ENCODE data around the gene GUCA2B.
A peak's percentile ranks its signal among the peaks of the same experiment; 100 is the strongest.

Gene GUCA2B

DNA sequence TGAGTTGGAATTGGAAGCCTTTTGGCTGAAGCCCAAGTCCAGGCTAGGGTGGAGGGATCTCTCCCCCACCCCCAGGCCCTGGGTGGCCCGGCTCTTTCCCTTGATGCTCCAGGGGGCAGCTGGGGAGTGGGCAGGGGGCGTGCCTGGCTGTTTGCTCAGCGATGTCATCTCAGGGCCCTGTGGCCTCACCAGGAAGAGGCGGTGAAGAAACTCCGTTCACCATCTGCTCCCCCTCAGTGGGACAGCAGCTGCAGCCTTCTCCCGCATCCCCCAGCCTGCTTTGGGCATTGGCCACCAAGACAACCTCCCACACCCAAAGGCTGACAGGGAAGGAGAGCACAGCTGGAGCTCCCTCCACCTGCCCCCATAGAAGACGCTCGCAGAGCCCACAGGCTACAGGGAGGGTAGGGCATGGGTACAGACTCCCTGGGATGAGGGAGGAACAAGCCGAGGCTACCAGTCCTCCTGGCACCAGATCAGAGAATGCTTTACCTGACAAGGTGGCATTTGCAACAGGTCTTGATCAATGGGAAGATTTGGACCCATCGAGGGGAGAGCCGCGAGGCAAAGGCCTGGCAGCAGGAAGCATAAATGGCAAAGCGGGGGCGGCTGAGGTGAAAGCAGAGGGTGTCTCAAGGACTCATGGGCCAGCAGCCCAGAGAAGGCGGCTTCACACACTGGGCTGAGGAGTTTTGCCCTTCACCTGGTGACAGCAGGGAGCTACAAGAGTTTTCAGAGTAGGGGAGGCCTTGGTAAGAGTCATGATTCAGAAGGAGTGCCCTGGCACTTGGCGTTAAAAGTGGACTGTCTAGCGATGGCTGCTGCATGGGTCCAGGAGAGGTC, 17.8 kb downstream of the GUCA2B start:
- TF ChIP-seq, protein P1, sequence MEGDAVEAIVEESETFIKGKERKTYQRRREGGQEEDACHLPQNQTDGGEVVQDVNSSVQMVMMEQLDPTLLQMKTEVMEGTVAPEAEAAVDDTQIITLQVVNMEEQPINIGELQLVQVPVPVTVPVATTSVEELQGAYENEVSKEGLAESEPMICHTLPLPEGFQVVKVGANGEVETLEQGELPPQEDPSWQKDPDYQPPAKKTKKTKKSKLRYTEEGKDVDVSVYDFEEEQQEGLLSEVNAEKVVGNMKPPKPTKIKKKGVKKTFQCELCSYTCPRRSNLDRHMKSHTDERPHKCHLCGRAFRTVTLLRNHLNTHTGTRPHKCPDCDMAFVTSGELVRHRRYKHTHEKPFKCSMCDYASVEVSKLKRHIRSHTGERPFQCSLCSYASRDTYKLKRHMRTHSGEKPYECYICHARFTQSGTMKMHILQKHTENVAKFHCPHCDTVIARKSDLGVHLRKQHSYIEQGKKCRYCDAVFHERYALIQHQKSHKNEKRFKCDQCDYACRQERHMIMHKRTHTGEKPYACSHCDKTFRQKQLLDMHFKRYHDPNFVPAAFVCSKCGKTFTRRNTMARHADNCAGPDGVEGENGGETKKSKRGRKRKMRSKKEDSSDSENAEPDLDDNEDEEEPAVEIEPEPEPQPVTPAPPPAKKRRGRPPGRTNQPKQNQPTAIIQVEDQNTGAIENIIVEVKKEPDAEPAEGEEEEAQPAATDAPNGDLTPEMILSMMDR (IDR thresholded peaks at IDR 0.05; ENCODE audit: unreplicated experiment in 3 of 3): no peak
- Mint-ChIP-seq H3K27me3 (ENCODE audit: low read depth) (peaks cover 4% of the 10 kb centered on the region), H3K4me1 (peaks cover 45% of the 10 kb centered on the region), H3K36me3 (ENCODE audit: low read depth) (no peaks in the 10 kb centered on the region), H3K4me3 (no peak overlapping the region), H3K9me3 (no peaks in the 10 kb centered on the region), H3K27ac (peak overlapping the region in 1 of 3 experiments; percentile 3)

DNA sequence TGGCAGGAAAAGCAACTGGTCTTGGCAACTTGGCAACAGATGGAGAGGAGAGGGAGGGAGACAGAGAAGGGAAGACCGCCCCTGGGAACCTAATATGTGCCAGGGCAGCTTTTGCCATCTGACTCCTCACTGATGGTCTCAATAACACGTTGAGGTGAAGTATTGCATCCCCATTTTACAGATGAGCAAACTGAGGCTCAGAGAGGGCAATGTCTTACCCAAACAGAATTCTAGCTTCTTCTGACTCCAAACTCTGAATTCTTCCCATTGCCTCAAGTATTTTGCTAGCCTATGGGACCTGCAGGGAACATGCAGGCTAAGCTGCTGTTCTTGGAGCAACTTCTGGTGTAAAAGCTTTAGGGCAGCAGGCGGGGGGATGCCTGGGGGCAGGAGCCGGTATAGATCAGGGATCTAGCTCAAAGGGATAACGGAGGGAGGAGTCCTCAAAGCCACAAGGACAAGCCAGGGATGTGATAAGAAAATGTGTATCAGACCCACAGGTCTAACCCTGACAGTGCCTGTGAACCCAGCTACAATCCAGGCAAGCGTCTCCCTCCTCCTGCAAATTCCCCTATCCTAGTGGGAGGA, 18.6 kb downstream of the GUCA2B start:
- Mint-ChIP-seq H3K36me3 (ENCODE audit: low read depth) (peaks cover 1% of the 10 kb centered on the region), H3K4me3 (no peak overlapping the region), H3K4me1 (peaks cover 44% of the 10 kb centered on the region), H3K27me3 (ENCODE audit: low read depth) (peaks cover 4% of the 10 kb centered on the region), H3K27ac (peak overlapping the region; percentile 19 to 56 (median 51)), H3K9me3 (no peaks in the 10 kb centered on the region)
- TF ChIP-seq, protein P1 (IDR thresholded peaks at IDR 0.05; ENCODE audit: unreplicated experiment in 3 of 3): no peak

DNA sequence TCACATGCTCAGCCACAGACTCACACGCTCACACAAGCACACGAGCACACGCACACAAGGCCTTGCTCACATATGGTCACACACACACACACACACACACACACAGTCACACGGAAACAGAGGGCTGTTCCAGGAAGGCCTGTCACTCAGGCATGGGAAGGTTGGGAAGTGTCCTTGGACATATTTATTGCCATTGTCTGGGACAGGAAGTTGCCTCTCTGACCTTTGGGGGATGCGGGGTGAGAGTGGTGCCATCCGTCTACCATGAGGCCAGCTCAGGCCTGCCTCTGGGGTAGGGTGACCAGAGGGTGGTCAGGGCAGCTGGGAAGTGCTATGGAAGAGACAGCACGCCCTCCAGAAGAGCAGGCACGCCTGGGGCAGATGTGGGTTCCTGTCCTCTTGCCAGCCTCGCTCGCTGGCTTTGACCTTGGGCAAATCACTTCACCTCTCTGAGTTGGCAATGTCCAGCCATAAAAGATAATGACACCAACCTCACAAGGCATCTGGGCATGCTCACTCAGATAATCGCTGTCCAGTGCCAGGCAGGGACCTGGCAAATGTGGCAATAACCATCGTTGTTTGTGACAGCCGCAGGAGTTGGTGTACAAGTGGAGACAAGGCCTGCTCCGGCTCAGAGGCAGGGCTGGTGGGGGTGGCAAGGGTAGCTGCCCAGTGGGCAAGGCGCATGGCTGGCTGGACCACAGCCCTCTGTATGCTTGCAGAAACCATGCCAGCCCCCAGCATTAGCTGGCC, 19.3 kb downstream of the GUCA2B start:
- H3K9me3 Mint-ChIP-seq: no peaks in the 10 kb centered on the region

DNA sequence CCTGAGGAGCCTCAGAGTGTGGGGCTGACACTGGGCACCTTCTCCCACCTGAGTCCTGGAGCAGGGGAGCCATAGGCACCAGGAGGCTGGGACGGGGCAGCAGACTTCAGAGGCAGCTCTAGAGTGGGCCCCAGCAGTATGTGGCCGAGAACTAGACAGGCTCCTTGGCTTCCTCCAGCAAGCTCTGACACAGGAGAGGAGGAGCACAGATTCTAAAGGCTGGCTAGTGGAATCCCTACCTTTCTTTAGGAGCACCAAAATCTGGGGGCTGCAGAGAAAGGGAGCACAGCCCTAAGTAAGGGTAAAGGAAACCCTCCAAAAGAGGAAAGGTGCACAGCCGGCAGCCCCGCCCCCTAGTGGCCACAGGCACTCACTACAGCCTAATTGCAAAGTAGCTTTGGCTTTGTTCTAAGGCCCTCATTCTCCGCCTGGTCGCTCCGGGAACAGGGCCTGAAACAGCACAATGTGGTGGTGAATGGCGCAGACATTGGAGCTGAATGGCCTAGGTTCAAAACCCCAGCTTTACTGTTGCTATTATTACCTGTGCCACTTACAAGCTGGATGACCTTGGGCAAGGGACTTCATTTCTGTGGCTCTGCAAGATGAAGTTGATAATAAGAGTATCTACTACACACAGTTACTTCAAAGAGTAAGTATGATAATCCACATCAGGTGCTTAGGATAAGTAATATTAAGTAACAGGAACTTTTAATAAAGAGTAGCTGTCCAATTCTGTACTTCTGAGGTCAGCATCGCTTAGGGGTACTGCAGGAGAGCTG, 20.1 kb downstream of the GUCA2B start:
- Mint-ChIP-seq H3K36me3 (ENCODE audit: low read depth) (peaks cover 3% of the 10 kb centered on the region), H3K27me3 (ENCODE audit: low read depth) (no peaks in the 10 kb centered on the region), H3K9me3 (no peaks in the 10 kb centered on the region), H3K4me1 (peaks cover 52% of the 10 kb centered on the region), H3K27ac (peak overlapping the region in 1 of 3 experiments; percentile 10), H3K4me3 (no peak overlapping the region)
- TF ChIP-seq, protein P1 (IDR thresholded peaks at IDR 0.05; ENCODE audit: unreplicated experiment in 3 of 3): peak; percentile 94

More for the DNA sequence above, 19.3 kb downstream of the GUCA2B start:
- TF ChIP-seq, protein P1 (IDR thresholded peaks at IDR 0.05; ENCODE audit: unreplicated experiment in 3 of 3): no peak
- Mint-ChIP-seq H3K27me3 (ENCODE audit: low read depth) (peaks cover under 1% of the 10 kb centered on the region), H3K36me3 (ENCODE audit: low read depth) (peaks cover 3% of the 10 kb centered on the region), H3K27ac (peak overlapping the region; percentile 19 to 56 (median 51)), H3K4me3 (no peak overlapping the region), H3K4me1 (peaks cover 51% of the 10 kb centered on the region)

DNA sequence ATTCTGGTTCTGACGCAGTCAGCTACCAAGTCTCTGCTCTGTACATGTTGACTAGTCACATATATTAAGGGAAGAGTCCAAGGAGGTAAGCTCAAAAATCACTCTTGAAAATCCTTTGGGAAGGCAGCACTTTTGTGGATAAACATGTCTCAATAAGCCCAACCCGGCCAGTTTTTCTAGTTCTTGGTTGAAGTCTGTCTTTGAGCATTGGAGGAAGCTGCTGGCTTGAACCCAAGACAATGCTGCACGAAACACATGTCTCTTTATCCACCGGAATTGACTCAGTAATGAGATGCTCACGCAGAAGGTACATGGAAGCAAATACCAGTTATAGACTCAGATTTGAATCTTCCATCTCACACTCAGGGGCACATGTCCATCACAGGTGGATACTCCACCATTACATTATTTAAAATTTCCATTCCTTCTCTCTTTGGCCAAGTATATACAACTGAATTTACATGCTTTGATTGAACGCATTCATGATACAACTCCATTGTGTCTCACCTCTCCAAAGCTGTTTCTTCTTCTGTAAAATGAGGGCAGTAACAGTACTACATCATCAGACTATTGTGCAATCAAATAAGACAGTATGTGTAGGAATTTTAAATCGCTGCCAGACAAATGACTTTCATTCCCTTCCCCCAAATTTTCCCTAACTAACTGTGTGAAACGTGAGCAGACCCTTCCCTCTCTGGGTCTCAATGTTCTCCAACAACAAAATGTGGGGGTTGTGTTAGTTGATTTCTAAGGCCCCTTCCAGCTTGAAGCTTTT, 20.9 kb downstream of the GUCA2B start:
- Mint-ChIP-seq H3K27me3 (ENCODE audit: low read depth) (no peaks in the 10 kb centered on the region), H3K4me3 (no peak overlapping the region), H3K9me3 (no peaks in the 10 kb centered on the region), H3K4me1 (peaks cover 56% of the 10 kb centered on the region), H3K36me3 (ENCODE audit: low read depth) (peaks cover 3% of the 10 kb centered on the region), H3K27ac (peak overlapping the region in 1 of 3 experiments; percentile 10)
- TF ChIP-seq, protein P1 (IDR thresholded peaks at IDR 0.05; ENCODE audit: unreplicated experiment in 3 of 3): no peak

Data from nephron (organoid).